Mucosa of descending colon (tissue), 3 donors: Measurements from ENCODE around the gene HMGN3. TPM values are rescaled to one million over a fixed set of nuclear protein-coding genes. Genes with fewer than 3 reads are reported as not detected.

Source experiments
- ATAC-seq: fragments of 200-7000 bp; cut with Tn5 transposase; one replicate; pipeline ENCODE4 v1.9.1; 2020; ENCODE audit warnings: mild to moderate bottlenecking, moderate library complexity
- DNase-seq, 3 donors: peaks; one replicate each; pipeline ENCODE4 v3.0.0-alpha.2; 2020
- H3K36me3 ChIP-seq: fragments of 200-600 bp; one replicate; pipeline ENCODE4 v1.8.0; 2021; ENCODE audit warnings: low read depth, mild to moderate bottlenecking
- H3K4me1 ChIP-seq: fragments of 200-600 bp; one replicate; pipeline ENCODE4 v1.8.0; 2021; ENCODE audit warnings: low read depth, mild to moderate bottlenecking
- H3K4me3 ChIP-seq: fragments of 200-600 bp; one replicate; pipeline ENCODE4 v1.8.0; 2021; ENCODE audit warnings: mild to moderate bottlenecking
- H3K9me3 ChIP-seq: fragments of 200-600 bp; one replicate; pipeline ENCODE4 v1.8.0; 2021; ENCODE audit warnings: mild to moderate bottlenecking
- intact Hi-C, 2 donors: fragments of 100-400 bp; cut with DNase I in 1 of 2; cut with micrococcal nuclease in 1 of 2; formaldehyde crosslinking; loops; one replicate each; pipeline versions ENCODE4 v1.11.0 to v1.11.1; 2022; cut with DNase I, micrococcal nuclease
- total RNA-seq, 3 donors: library from RNA; stranded (reverse); fragmentation: NEBNext Ultra II Directional in 2 of 3; extraction: Animal tissue kit (Norgen Biotek cat#: 25700) in 2 of 3; gene quantifications; one replicate each; pipeline versions ENCODE4 v1.2.1 to v1.2.4, GENCODE V29; 2021 to 2023
- TF ChIP-seq, protein P1 (sequence below): fragments of 200-600 bp; IDR thresholded peaks from one replicate; pipeline ENCODE4 v1.8.0; 2022; ENCODE audit warnings: antibody characterized with exemption, mild to moderate bottlenecking
- donor health status: DM: no; HTN: no; CAD: no; lungs with moderate emphysema.
- donor health status: DM: no; HTN: no; CAD: no.
- donor health status: DM: no; HTN: yes; CAD: no.

Gene HMGN3
- total RNA-seq, 3 donors from 2014 or later, result 24.4 to 48.0 (median 42.6) TPM

GRCh38 chr6:79184086-79184485 is 50.4 kb downstream of the HMGN3 start:
- DNase-seq (no peak), ATAC-seq (no peak)
- intact Hi-C loops, result no loop called here
- TF ChIP-seq, protein P1, sequence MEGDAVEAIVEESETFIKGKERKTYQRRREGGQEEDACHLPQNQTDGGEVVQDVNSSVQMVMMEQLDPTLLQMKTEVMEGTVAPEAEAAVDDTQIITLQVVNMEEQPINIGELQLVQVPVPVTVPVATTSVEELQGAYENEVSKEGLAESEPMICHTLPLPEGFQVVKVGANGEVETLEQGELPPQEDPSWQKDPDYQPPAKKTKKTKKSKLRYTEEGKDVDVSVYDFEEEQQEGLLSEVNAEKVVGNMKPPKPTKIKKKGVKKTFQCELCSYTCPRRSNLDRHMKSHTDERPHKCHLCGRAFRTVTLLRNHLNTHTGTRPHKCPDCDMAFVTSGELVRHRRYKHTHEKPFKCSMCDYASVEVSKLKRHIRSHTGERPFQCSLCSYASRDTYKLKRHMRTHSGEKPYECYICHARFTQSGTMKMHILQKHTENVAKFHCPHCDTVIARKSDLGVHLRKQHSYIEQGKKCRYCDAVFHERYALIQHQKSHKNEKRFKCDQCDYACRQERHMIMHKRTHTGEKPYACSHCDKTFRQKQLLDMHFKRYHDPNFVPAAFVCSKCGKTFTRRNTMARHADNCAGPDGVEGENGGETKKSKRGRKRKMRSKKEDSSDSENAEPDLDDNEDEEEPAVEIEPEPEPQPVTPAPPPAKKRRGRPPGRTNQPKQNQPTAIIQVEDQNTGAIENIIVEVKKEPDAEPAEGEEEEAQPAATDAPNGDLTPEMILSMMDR, result no peak
- no peaks in the 10 kb centered on the region for H3K4me1 ChIP-seq
- H3K36me3 ChIP-seq, result no peaks in the 10 kb centered on the region
- H3K9me3 ChIP-seq, result no peaks in the 10 kb centered on the region
- no peak overlapping the region for H3K4me3 ChIP-seq

GRCh38 chr6:79180052-79180451 is 54.4 kb downstream of the HMGN3 start:
- H3K36me3 ChIP-seq, result no peaks in the 10 kb centered on the region
- intact Hi-C loops, result no loop called here
- DNase-seq (no peak), ATAC-seq (no peak)
- H3K4me1 ChIP-seq, result no peaks in the 10 kb centered on the region
- no peaks in the 10 kb centered on the region for H3K9me3 ChIP-seq
- TF ChIP-seq, protein P1, result no peak
- no peak overlapping the region for H3K4me3 ChIP-seq

DNA sequence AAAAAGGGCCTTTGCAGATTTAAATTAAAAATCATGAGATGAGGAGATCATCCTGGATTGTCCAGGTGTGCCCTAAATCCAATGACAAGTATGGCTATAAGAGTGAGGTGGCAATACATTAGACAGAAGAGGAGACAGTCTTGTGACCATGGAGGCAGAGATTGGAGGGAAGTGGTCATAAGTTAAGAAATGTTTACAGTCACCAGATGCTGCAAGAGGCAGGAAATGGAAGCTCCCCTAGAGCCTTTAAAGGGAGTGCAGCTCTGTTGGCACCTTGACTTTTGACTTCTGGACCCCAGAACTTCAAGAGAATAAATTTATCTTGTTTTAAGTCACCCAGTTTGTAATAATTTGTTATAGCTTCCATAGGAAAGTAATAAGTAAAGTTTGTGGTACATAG is 61.1 kb downstream of the HMGN3 start:
- ATAC-seq, result no peak
- intact Hi-C loops, result no loop called here
- DNase-seq, result no peak
- H3K4me3 ChIP-seq, result no peak overlapping the region
- TF ChIP-seq, protein P1, result no peak
- no peaks in the 10 kb centered on the region for H3K9me3 ChIP-seq
- H3K36me3 ChIP-seq, result no peaks in the 10 kb centered on the region
- no peaks in the 10 kb centered on the region for H3K4me1 ChIP-seq

GRCh38 chr6:79170959-79171358 is 63.5 kb downstream of the HMGN3 start:
- no peak overlapping the region for H3K4me3 ChIP-seq
- no peaks in the 10 kb centered on the region for H3K4me1 ChIP-seq
- ATAC-seq (no peak), DNase-seq (no peak)
- no peaks in the 10 kb centered on the region for H3K36me3 ChIP-seq
- H3K9me3 ChIP-seq, result no peaks in the 10 kb centered on the region
- TF ChIP-seq, protein P1, result no peak
- intact Hi-C loops, result no loop called here

DNA sequence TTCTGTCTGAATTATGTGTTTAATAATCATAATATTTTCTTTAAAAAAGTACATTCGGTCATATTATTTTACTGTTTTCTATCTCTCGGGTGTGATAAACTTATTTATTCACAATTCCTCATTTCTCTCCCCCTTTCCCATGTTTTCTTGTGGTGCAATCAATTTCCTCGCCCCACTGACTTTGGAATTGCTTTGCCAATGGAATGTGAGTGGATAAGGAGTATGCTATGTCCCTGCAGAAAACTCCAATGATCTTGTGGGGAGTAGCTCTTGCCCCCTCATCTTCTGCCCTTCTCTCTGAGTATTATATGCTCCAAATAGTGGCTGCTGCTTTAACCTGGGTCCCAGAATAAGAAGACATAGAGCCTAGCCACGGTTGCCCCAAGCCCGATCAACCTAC is 64.1 kb downstream of the HMGN3 start:
- intact Hi-C loops, result no loop called here

DNA sequence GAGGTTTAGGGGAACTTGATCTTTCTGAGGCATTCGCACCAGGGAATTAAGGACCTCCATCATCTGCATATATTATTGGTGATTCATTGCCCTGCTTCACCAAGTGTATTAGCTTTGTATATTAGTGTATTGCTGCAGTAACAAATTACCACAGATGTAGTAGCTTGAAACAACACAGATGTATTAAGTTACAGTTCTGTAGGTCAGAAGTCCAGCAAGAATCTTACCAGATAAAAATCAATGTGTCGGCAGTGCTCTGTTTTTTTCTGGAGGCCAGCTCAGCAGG is 65.8 kb downstream of the HMGN3 start:
- intact Hi-C loops, result no loop called here

More for the DNA sequence above, 64.1 kb downstream of the HMGN3 start:
- H3K4me1 ChIP-seq, result no peaks in the 10 kb centered on the region
- H3K4me3 ChIP-seq, result no peak overlapping the region
- no peaks in the 10 kb centered on the region for H3K36me3 ChIP-seq
- TF ChIP-seq, protein P1, result no peak
- DNase-seq, result no peak
- H3K9me3 ChIP-seq, result no peaks in the 10 kb centered on the region
- no peak for ATAC-seq

More for the DNA sequence above, 65.8 kb downstream of the HMGN3 start:
- ATAC-seq, result no peak
- H3K9me3 ChIP-seq, result no peaks in the 10 kb centered on the region
- no peaks in the 10 kb centered on the region for H3K4me1 ChIP-seq
- no peak overlapping the region for H3K4me3 ChIP-seq
- TF ChIP-seq, protein P1, result no peak
- no peaks in the 10 kb centered on the region for H3K36me3 ChIP-seq
- DNase-seq, result no peak
